Measurements from ENCODE around the gene BRD3. TPM values are rescaled to one million over a fixed set of nuclear protein-coding genes. Genes with fewer than 3 reads are reported as not detected.

BRD3 gene
- total RNA-seq, 1 experiment from 2014 or later = 40.7 TPM

DNA sequence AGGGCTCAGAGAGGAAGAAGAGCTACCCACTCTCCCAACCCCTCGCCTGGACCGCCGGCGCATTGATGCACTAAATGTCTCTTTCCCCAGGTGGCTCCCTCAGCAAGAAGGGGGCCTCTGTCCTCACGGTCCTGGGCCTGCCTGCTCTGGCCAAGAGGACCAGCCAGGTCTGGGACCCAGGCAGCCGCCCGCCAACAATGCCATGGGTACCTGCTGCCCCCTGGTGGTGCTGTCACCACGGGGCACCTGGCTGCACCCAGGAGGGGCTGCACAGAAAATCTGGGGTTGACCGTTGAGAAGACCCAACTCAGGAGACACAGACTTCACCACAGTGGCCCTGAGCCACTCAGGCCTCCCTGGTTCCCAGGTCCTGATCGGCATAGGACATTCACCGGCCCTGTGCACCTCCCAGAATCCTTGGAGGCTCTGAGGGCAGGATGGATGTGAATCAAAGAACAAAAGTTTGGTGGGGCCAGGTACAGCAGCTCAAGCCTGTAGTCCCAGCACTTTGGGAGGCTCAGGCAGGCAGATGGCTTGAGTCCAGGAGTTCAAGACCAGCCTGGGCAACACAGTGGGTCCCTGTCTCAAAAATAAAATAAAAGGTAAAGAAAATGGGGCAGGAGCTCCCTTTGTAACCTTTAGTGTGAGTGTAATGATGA, 73.3 kb downstream of the BRD3 start:
- no TSS peak for BruUV-seq (replicated peaks)
- Histone ChIP-seq H3K4me2 (ENCODE audit: low read length) (peak overlapping the region; percentile 99; the same call in 1 of the 2 replicates), H3K9me2 (ENCODE audit: insufficient read depth) (no peaks in the 10 kb centered on the region), H4K20me1 (ENCODE audit: insufficient read depth) (no peaks in the 10 kb centered on the region), H3K79me2 (ENCODE audit: insufficient read depth, low read length) (peaks cover 21% of the 10 kb centered on the region), H3K36me3 (ENCODE audit: control insufficient read depth in 1 of 2, insufficient read depth in 2 of 2, low read length in 2 of 2) (no peaks in the 10 kb centered on the region), H3K4me1 (ENCODE audit: control insufficient read depth in 1 of 2, insufficient read depth in 2 of 2, low read length in 2 of 2) (peaks cover 19 to 40% of the 10 kb centered on the region in 2 experiments), H3K9ac (ENCODE audit: low read length) (no peak overlapping the region), H3K27me3 (ENCODE audit: insufficient read depth, low read length) (no peaks in the 10 kb centered on the region), H3K9me3 (ENCODE audit: control insufficient read depth in 1 of 2, insufficient read depth in 1 of 2, low read depth in 1 of 2, low read length in 2 of 2) (no peaks in the 10 kb centered on the region), H2AFZ (ENCODE audit: low read depth, low read length, poor library complexity, severe bottlenecking) (no peak overlapping the region), H3K27ac (ENCODE audit: low read depth, low read length) (no peak overlapping the region), H3K4me3 (replicated peaks in 1 of 2; ENCODE audit: low read depth in 1 of 2, low read length in 2 of 2) (no peak overlapping the region)
- peak; percentile 51 for ATAC-seq
- ChIA-PET RAD21 (ENCODE audit: low non-redundant PET in 1 of 2, low total read pairs in 2 of 2, uncharacterized antibody in 2 of 2, unreplicated experiment in 2 of 2) (interaction anchor here (0.8 to 2.6 kb wide), 4 partner anchors 31 to 212 kb away, joined by 3 to 13 read pairs (median 4); partner anchors contain the start of gene BRD3OS (in 1 of the 2)), CTCF (interaction anchor here (1.0 to 3.8 kb wide), 10 partner anchors 11 to 268 kb away, joined by 3 to 76 read pairs (median 6); partner anchors contain the start of genes BRD3OS and SARDH), POLR2A (interaction anchor here (1.0 to 1.1 kb wide), 2 partner anchors 30 to 212 kb away, joined by 4 to 9 read pairs; partner anchors contain the start of gene BRD3OS)
- no peak for TF ChIP-seq YY1 (IDR thresholded peaks at IDR 0.05; ENCODE audit: extremely low read depth, insufficient replicate concordance, low read depth, low read length)
- TF ChIP-seq, protein P1, sequence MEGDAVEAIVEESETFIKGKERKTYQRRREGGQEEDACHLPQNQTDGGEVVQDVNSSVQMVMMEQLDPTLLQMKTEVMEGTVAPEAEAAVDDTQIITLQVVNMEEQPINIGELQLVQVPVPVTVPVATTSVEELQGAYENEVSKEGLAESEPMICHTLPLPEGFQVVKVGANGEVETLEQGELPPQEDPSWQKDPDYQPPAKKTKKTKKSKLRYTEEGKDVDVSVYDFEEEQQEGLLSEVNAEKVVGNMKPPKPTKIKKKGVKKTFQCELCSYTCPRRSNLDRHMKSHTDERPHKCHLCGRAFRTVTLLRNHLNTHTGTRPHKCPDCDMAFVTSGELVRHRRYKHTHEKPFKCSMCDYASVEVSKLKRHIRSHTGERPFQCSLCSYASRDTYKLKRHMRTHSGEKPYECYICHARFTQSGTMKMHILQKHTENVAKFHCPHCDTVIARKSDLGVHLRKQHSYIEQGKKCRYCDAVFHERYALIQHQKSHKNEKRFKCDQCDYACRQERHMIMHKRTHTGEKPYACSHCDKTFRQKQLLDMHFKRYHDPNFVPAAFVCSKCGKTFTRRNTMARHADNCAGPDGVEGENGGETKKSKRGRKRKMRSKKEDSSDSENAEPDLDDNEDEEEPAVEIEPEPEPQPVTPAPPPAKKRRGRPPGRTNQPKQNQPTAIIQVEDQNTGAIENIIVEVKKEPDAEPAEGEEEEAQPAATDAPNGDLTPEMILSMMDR (IDR thresholded peaks at IDR 0.05 in 2 of 3, conservative IDR thresholded peaks at IDR 0.05 in 1 of 3; ENCODE audit: borderline replicate concordance in 1 of 3, insufficient read depth in 1 of 3, low read depth in 2 of 3, low read length in 2 of 3) = peak in 2 of 3 experiments; percentile 94 to 97; a peak in 4 of 6 replicates
- DNase-seq (ENCODE audit: low read depth, low spot score) = peak; percentile 46
- intact Hi-C loops (cut with micrococcal nuclease) = loop anchor here (1.0 to 10.0 kb wide), 7 partner anchors 105 to 640 kb away; partner anchors contain the start of genes SURF1 and SURF2

Measured in HCT116 (cell line).